RWPE1 (cell line): ENCODE data around the gene C1orf232.

Source experiments
- CTCF ChIA-PET: fragments of 350-600 bp; sonication (Branson Sonifier 250); formaldehyde crosslinking; extraction: SDS; loops from one replicate; lab custom pipeline; 2021; lab: Yijun Ruan, JAX
- POLR2A ChIA-PET: fragments of 400-600 bp; formaldehyde crosslinking; extraction: SDS; loops from one replicate; lab custom pipeline; 2020; ENCODE audit warnings: antibody characterized with exemption; ENCODE audit not compliant: low non-redundant PET; lab: Yijun Ruan, JAX
- DNase-seq: peaks from one replicate; pipeline ENCODE4 v3.0.0; 2012; ENCODE audit warnings: low spot score
- H3K27ac ChIP-seq: fragments of 450-650 bp; 2 replicates; pipeline ENCODE4 v1.5.1; 2017
- TF ChIP-seq, protein P1 (sequence below): fragments of 450-650 bp; conservative IDR thresholded peaks from 2 replicates; pipeline ENCODE4 v1.5.1; 2017; ENCODE audit warnings: low read depth, mild to moderate bottlenecking

The C1orf232 gene

DNA sequence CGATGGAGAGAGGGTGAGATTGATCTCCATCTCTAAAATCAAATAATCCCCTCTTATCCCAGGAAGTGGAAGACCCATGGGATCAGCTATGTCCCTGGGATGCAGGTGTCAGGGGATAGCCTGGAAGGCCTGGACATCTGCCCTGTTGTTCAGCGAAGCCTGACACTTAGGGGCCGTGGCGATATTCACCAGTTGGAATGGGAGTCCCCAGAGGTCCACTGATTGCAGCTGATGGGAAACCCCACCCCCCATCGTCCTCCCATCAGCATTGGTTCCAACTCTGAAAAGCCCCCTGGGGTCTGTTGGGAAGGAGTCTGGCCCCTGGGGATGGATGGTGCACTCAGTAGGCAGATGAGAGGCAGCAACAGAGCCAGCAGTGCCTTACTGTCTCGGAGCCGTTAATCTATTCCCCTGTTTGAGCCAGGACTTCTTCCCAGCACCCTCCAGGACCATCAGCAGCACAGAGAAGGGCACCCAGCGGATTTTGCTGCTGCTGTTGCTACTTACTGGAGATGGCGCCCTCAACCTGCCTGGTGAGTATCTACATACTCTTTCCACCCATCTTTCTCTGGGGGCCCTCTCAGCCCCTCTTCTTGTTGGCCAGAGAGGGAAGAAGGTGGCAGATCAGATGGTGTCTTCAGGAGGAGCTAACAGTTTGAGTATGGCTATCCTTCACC lies 35.0 kb upstream of the C1orf232 start:
- no peak for DNase-seq
- TF ChIP-seq, protein P1, sequence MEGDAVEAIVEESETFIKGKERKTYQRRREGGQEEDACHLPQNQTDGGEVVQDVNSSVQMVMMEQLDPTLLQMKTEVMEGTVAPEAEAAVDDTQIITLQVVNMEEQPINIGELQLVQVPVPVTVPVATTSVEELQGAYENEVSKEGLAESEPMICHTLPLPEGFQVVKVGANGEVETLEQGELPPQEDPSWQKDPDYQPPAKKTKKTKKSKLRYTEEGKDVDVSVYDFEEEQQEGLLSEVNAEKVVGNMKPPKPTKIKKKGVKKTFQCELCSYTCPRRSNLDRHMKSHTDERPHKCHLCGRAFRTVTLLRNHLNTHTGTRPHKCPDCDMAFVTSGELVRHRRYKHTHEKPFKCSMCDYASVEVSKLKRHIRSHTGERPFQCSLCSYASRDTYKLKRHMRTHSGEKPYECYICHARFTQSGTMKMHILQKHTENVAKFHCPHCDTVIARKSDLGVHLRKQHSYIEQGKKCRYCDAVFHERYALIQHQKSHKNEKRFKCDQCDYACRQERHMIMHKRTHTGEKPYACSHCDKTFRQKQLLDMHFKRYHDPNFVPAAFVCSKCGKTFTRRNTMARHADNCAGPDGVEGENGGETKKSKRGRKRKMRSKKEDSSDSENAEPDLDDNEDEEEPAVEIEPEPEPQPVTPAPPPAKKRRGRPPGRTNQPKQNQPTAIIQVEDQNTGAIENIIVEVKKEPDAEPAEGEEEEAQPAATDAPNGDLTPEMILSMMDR, result no peak
- CTCF ChIA-PET, result no interaction called here
- POLR2A ChIA-PET, result no interaction called here
- no peak overlapping the region for H3K27ac ChIP-seq

DNA sequence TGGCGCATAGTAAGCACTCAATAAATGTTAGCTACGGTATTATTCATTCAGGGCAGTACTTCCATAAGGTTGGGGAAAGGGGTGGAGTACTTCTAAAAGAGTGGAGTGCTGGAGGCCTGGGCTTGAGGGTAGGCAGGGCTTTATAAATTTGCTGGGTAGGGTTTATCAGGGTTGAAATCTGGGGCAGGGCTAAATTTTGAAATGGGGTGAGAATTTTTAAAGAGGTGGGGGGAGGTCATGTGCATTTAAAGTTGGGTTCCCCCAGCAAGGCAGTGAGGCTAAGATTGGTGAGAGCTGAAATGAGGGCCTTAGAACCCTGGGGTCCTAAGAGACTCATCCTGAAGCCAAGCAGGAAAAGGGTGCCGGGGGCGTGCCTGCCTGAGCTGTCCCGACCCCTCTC lies 31.6 kb upstream of the C1orf232 start:
- CTCF ChIA-PET, result no interaction called here
- POLR2A ChIA-PET, result no interaction called here
- DNase-seq, result no peak
- no peak overlapping the region for H3K27ac ChIP-seq
- TF ChIP-seq, protein P1, result no peak

DNA sequence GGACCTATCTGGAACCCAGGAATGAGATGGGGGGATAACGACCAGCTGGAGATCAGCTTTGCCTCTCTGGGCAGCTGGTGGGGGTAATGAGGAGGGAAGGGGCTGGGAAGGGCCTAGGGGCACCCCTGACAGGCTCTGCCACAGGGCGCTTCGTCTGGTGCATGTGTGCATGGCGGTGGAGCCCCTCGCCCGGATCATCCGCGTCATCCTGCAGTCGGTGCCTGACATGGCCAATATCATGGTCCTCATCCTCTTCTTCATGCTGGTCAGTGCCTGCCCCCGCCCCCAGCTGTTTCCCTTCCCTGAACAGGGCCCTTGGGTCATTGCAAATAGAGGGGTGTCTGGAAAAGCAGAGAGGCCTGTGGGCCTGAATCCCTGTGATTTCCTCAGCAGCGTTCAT lies 29.1 kb upstream of the C1orf232 start:
- CTCF ChIA-PET, result interaction anchor here (0.6 kb wide), 1 partner anchor 13 kb away, joined by 3 read pairs; no protein-coding TSS in a partner anchor
- POLR2A ChIA-PET, result no interaction called here

DNA sequence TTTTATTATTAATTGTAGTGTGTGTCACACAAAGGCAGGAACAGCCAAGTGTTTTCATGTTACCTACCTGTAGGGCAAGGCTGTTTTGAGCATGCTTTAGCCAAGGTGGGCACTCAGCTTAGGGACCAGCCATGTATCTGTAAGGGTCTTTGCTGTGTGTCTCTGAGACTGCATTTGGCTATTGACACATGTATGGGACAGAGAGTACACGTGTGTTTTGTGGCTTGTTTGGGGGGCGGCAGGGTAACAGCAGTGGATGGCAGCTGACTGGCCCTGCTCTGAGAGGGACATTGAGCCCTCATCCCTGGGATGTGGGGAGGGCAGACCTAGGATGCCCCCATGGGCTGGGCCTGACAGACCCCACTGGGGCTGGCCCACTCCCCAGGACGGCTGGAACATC lies 28.5 kb upstream of the C1orf232 start:
- CTCF ChIA-PET, result interaction anchor here (0.6 kb wide), 1 partner anchor 14 kb away, joined by 3 read pairs; no protein-coding TSS in a partner anchor
- TF ChIP-seq, protein P1, result no peak
- DNase-seq, result no peak
- POLR2A ChIA-PET, result no interaction called here
- no peak overlapping the region for H3K27ac ChIP-seq

More for the DNA sequence above, 29.1 kb upstream of the C1orf232 start:
- H3K27ac ChIP-seq, result no peak overlapping the region
- TF ChIP-seq, protein P1, result no peak
- DNase-seq, result no peak

DNA sequence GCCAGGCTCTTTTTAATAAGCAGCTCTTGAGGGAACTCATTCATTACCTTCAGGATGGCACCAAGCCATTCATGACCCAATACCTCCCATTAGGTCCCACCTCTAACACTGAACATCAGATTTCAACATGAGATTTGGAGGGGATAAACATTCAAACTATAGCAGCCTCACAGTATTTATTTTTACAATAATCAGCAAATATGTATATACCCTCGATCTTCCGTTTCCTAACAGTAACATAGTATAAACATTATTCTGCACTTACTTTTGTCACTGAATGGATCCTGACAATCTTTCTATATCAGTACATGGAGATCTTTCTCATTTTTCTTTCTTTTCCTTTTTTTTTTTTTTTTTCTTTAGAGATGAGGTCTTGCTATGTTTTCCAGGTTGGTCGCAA lies 27.0 kb upstream of the C1orf232 start:
- ChIA-PET POLR2A (no interaction called here), CTCF (interaction anchor here (0.5 to 0.9 kb wide), 4 partner anchors 10 to 1455 kb away, joined by 3 read pairs; no protein-coding TSS in a partner anchor)
- no peak overlapping the region for H3K27ac ChIP-seq
- TF ChIP-seq, protein P1, result no peak
- DNase-seq, result no peak

DNA sequence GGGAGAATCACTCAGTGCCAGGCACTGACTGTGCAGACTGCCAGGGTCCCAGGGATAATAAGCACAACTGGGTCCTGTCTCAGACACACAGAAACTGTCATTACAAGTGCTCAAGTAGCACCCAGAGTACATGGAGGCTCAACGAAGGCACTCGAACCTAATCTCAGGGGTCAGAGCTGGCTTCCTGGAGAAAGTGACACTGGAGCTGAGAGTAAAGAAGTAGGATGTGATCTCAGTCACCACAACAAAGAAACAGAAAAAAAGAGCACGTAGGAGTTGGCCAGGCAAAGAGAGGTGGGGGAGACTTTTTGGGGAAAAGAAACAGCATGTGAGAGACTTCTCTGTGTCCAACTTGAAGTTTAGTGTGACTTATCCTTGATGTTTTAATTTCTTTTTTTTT lies 23.0 kb upstream of the C1orf232 start:
- TF ChIP-seq, protein P1, result no peak
- H3K27ac ChIP-seq, result no peak overlapping the region
- CTCF ChIA-PET, result no interaction called here
- no peak for DNase-seq
- POLR2A ChIA-PET, result no interaction called here
